ELF-1 (cell line): ENCODE results near the gene GFRA1.

ENCODE experiments used
- DNase-seq: peaks from one replicate; pipeline ENCODE4 v3.0.0-alpha.2; 2016; ENCODE audit warnings: low read depth, low spot score

The GFRA1 gene

GRCh38 chr10:116241085-116241484 is 31.9 kb downstream of the GFRA1 start:
- DNase-seq = no peak

DNA sequence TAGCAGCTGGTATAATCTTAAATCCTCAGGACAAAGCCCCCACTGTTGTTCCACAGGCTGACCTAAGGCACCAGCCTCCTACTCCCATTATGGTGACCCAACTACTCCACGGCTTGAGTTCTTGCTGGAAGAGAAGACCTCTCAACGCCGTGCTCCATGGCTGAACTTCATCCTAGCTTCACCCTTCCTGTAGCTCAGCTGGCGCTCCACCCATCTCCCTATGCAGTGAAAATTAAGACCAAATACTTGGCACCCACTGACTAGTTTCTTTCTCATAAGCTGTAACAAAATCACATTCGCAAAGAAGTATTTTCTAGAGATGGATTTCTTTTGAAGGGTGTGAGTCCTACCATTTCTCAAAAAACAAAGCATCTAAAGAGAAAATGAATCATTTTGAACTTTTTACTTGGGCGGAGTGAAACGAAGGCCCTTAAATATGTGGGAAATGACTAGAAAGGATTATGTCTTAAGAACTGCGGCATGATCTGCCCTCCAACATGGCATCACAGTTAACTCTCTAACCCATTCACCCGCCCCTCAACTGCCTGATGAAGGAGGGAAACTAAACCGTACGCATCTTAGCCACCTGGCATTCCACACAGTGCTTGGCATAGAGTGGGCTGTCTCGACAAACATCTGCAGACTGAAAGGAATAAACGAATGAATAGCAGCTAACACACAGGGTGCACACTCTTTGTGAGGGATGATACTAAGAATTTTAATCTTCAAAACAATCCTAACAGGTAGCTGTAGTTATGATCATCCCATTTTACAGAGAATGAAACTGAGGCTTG is 32.7 kb downstream of the GFRA1 start:
- no peak for DNase-seq

DNA sequence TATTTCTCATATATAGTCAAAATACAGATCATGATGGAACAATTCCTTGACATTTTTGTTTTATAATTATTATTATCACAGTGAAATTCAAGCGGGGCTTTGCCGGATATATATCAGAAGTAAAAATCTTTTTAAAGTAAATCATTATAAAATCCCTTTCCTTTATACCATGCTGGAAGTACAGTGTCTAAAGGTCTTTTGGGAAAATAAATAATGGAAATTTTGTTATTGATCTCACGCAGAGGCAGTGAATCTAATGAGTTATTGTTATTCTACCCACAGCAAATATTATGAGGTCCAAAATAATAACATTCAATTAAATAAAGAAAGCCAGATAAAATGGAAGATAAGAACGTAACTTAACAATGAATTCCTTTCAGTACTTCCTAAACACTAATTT is 33.8 kb downstream of the GFRA1 start:
- no peak for DNase-seq

GRCh38 chr10:116237970-116238369 is 35.0 kb downstream of the GFRA1 start:
- DNase-seq = no peak

GRCh38 chr10:116237260-116237659 is 35.7 kb downstream of the GFRA1 start:
- no peak for DNase-seq

- no peak for DNase-seq
Observed at GRCh38 chr10:116233230-116233629, 39.8 kb downstream of the GFRA1 start.

DNA sequence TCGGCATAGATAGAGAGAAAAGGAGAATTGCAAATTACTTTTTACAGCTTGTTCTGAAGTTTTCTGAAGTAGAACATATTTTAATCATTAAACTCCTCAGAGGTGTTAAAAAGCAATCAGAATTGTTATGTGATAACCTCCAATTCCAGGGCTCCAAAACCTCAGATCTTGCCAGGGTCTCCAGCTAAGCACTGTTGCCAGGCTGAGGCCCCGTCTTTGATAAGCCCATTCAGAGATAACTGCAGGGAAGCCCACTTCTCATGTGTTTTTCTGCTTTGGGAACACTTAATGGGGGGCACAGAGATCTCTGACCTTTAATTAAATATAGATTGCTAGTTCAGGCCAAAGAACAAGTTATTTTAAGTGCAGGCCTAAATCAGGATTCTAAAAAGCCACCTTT is 40.4 kb downstream of the GFRA1 start:
- DNase-seq = no peak

DNA sequence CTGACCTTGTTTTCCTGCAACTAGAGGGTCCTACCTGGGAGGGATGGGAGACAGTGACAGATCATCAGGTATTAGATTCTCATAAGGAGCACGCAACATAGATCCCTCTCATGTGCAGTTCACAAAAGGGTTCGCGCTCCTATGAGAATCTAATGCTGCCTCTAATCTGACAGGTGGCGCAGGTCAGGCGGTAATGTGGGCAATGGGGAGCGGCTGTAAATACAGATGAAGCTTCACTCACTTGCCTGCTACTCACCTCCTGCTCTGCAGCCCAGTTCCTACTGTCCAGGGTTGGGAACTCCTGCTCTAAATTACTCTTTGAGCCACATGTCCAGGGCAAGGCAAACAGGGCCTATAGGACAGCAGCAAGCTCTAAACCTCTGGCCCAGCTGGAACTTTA is 46.2 kb downstream of the GFRA1 start:
- DNase-seq = no peak

GRCh38 chr10:116226053-116226452 is 47.0 kb downstream of the GFRA1 start:
- DNase-seq = no peak

DNA sequence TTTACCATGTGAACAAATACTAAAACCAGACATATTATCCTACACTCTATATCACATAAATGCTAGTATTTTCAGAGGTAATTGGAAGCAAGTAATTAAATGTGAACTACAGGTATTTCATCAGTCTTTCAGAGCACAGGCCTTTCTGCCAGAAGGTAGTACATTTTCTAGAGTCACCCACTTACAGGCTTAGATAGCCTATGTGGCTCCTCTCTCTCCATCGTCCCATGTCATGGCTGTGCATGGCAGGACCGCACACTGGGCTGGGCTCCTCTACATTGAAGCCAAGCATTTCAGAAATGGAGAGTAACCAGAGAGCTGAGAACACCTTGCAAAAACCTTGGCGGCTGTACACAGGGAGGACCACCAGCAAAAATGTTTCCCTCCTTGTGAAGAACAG is 49.7 kb downstream of the GFRA1 start:
- no peak for DNase-seq

DNA sequence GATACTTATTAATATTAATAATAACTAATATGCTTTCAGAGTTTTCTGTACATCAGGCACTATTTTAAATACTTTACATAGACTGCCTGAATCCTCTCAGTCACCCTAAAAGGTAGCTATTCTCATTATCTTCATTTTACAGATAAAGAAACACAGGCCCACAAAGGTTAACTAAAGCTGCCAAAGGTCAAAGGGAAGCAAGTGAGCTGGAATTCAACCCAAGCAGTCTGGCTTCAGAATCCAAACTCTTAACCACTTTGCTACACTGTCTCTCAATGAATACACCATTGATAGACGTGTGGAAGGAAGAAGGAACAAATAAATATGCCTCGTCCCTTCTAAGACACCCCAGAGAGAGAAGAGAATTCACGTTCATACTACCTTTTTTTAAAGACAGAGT is 52.0 kb downstream of the GFRA1 start:
- no peak for DNase-seq

- DNase-seq = no peak
Observed at GRCh38 chr10:116216676-116217075, 56.3 kb downstream of the GFRA1 start.

DNA sequence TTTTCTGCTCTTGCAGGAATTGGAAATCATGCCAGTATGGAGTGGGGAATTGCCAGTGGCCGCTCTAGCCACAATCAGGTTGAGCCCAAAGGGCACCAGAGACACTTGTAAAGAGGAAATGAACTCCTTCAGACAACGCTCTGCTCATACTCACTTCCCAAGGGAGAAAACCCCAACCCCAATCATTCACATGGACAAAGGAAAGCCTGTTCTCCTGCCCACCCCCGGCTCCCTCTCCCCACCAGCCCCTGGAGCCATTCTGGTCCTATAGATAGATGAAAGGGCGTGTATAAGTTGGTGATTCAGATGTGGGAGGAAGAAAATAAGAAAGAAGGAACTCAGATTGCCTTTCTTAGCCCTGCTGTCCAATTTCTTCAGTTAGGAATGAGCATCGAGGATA is 57.4 kb downstream of the GFRA1 start:
- no peak for DNase-seq

DNA sequence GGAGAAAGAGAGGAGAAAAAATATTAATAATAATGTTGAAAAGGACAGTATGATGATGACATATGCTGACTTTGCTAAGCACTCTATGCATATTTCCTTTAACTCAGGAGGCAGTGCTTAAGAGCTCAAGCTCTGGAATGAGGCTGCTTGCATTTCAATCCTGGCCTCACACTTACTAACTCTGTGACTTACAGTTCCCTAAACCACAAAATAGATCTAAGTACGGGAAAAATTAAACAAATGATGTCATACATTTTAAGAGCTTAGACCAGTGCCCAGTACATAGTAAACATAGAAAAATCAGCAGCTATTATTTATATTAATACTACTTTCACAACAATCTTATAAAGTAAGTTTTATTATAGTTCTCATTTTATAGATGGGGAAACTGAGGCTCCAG is 61.3 kb downstream of the GFRA1 start:
- DNase-seq = no peak

GRCh38 chr10:116210588-116211346 is 62.2 kb downstream of the GFRA1 start:
- DNase-seq = no peak

DNA sequence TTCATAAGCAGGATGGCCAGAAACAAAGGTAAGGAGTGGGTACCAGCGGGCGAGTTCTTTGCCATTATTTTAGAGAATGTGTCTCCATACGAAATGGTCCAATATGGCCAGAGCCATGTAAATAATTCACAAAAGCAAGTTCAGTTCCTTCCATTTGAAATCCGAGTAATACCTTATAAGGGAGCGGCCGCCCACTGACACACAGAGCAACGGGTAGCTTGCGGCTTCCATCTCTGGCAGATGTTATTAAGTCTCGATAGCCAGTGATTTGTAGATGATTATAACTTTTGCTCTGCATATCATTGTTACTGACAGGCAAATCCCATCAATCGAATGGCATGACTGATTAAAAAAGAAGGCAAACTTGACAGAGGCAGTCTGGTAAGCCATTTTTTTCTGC is 63.2 kb downstream of the GFRA1 start:
- DNase-seq = no peak

- DNase-seq = no peak
Observed at GRCh38 chr10:116208956-116209567, 63.9 kb downstream of the GFRA1 start.

DNA sequence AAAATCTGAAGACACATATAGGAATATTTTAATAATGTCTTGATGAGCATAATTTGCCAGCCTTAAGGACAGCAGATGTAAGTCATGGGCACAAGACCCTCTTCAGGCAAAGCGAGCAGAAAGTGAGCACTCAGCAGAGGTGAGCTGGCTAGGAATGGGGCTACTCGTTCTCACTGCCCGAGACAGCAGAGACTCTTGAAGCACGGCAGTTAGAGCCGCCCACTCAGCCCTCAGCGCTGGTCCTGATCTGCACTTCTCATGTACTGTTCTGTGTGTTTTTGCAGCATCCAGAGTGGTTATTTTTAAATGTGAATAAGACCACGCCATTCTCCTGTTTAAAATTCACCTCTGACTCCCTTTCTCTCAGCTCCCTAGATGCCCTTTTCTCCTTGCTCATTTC is 65.3 kb downstream of the GFRA1 start:
- DNase-seq = no peak

DNA sequence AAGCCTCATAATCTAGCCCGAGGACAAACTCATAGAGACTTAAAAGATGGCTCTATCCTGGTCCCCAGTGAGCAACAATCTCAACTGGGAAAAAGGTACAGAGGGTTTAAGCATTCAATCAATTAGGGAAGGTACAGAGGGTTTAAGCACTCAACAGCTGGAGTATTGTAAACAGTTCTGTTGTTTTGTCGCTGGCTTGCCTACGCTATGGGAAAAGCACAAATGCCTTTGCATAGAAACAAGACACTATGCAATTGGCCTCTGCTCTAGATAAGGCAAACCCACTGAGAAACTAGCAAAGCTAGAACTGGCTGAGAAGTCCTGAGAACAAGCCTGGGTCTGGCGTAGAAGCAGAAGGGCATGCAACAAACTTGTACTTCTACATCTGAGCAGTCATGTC is 69.3 kb downstream of the GFRA1 start:
- no peak for DNase-seq

GRCh38 chr10:116201670-116202430 is 71.2 kb downstream of the GFRA1 start:
- DNase-seq = no peak

GRCh38 chr10:116201011-116201410 is 72.0 kb downstream of the GFRA1 start:
- no peak for DNase-seq

GRCh38 chr10:116198676-116199035 is 74.3 kb downstream of the GFRA1 start:
- no peak for DNase-seq
